ENCODE results near the gene KCTD21.
"Not testable (repeated sequence)": the region's sequence is repeated elsewhere in the genome, so short reads cannot be mapped to it uniquely, and the experiment has no call there.

The KCTD21 gene

DNA sequence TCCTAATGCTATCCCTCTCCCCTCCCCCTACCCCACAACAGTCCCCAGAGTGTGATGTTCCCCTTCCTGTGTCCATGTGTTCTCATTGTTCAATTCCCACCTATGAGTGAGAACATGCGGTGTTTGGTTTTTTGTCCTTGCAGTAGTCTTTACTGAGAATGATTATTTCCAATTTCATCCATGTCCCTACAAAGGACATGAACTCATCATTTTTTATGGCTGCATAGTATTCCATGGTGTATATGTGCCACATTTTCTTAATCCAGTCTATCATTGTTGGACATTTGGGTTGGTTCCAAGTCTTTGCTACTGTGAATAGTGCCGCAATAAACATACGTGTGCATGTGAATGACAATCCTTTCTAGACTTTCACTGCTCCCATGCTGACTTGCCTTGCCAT, 12.6 kb downstream of the KCTD21 start:
- DNase-seq (ENCODE audit: low read depth): not testable (repeated sequence)

DNA sequence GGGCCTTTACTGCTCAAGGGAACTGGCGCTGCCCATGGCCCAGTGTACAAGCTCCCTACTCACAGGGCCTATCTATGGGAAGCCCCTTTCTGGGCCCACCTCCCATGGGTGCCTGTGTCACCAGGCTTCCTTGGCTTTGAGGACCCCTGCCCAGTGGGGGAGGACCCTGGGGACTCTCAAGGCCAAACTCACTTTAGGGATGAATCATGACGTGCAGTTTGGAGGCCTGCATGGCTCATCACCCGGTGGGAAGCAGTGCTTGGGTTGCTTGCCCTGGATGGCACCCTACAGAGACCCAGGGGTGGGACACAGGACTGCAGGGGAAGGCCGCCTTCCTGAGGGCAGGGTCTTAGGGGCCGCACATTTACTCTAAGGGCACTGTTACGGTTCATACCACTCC, 16.5 kb downstream of the KCTD21 start:
- no peak for DNase-seq (ENCODE audit: low read depth)

- DNase-seq (ENCODE audit: low read depth): no peak
Observed at GRCh38 chr11:78170874-78171549, 17.4 kb downstream of the KCTD21 start.

GRCh38 chr11:78170413-78170812, 18.0 kb downstream of the KCTD21 start:
- no peak for DNase-seq (ENCODE audit: low read depth)

- no peak for DNase-seq (ENCODE audit: low read depth)
Observed at GRCh38 chr11:78168539-78169477, 19.6 kb downstream of the KCTD21 start.

GRCh38 chr11:78166855-78167469, 21.5 kb downstream of the KCTD21 start:
- no peak for DNase-seq (ENCODE audit: low read depth)

DNA sequence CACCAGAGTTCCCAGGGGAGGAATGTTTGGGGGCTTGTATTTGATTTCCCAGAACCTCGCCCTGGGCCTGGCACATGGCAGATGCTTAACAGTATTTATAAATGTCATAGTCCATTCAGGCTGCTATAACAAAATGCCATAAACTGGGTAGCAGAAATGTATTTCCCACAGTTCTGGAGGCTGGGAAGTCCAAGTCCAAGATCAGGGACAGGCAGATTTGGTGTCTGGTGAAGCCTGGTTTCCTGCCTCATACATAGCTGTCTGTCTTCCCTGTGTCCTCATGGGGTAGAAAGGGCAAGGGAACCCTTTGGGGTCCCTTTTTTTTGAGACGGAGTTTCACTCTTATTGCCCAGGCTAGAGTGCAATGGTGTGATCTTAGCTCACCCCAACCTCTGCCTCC, 24.0 kb downstream of the KCTD21 start:
- no peak for DNase-seq (ENCODE audit: low read depth)

GRCh38 chr11:78163828-78164227, 24.6 kb downstream of the KCTD21 start:
- no peak for DNase-seq (ENCODE audit: low read depth)

- DNase-seq (ENCODE audit: low read depth): no peak
Observed at GRCh38 chr11:78161962-78162371, 26.5 kb downstream of the KCTD21 start.

DNA sequence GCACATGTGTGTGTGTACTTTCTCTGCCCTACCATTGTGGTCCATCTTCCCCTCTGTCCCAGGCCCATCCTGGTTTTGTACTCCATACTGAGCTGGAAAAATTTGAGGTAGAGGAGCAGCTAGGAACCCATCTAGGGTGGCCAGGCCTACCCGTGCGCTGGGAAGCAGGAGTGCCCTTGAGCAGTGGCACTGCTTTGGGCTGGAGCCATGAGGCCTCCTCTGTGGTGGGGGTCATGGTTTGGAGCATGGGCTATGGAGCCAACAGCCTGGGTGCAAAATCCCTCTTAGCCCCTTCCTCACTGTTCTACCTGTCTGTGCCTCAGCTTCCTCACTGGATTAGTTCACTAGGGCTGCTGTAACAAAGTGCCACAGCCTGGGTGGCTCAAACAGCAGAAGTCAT, 27.1 kb downstream of the KCTD21 start:
- no peak for DNase-seq (ENCODE audit: low read depth)

DNA sequence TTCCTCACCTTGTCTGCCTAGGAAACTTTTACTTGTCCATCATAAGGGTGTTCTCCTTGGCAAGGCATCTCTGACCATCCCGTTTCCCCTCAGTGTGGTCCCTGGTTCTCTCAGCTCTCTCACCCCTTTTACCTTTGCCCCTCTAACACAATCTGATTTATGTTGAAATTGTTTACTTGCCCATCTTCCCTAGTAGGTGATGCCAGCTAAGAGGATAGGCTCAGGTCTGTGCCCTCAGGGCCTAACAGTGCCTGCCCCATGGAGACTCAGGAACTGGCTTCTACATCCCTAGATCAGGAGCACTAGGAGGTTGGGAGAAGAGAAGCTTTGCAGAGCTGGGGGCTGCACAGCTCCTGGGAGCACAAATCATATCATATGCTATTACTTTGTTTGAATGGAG, 27.9 kb downstream of the KCTD21 start:
- no peak for DNase-seq (ENCODE audit: low read depth)

GRCh38 chr11:78158987-78159652, 29.3 kb downstream of the KCTD21 start:
- DNase-seq (ENCODE audit: low read depth): no peak

GRCh38 chr11:78156127-78156844, 32.1 kb downstream of the KCTD21 start:
- DNase-seq (ENCODE audit: low read depth): no peak

- no peak for DNase-seq (ENCODE audit: low read depth)
Observed at GRCh38 chr11:78151804-78152203, 36.6 kb downstream of the KCTD21 start.

DNA sequence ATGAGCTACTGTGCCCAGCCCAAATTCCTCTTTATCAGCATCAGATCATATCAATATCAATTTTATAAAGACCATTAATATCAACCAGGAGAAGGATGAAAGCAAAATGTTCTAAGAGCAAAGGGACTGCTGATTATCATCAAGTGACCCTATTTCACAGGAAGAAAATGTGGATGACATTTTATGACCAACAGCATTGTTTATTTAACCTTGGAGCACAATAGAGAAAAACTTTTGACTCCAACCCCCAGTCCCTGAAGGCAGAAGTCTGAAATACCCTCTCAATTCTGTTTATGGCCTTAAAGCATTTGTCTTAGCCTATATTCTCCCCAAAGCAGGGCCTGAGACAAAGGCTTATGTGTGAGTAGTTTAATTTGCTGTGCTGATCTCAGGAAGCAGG, 37.7 kb downstream of the KCTD21 start:
- no peak for DNase-seq (ENCODE audit: low read depth)

DNA sequence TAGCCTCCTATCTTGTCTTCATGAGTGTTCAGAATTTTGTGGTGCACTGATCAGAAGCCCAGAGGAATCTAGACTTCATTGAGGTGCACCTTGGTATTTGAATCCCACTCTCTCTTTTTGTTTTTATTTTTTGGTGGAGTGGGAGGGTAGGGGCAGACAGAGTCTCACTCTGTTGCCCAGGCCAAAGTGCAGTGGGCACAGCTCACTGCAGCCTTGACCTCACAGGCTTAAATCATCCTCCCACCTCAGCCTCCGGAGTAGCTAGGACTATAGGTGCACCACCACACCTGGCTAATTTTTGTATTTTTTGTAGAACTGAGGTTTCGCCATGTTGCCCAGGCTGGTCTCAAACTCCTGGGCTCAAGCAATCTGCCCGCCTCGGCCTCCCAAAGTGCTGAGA, 38.1 kb downstream of the KCTD21 start:
- no peak for DNase-seq (ENCODE audit: low read depth)

GRCh38 chr11:78149646-78150045, 38.8 kb downstream of the KCTD21 start:
- no peak for DNase-seq (ENCODE audit: low read depth)

DNA sequence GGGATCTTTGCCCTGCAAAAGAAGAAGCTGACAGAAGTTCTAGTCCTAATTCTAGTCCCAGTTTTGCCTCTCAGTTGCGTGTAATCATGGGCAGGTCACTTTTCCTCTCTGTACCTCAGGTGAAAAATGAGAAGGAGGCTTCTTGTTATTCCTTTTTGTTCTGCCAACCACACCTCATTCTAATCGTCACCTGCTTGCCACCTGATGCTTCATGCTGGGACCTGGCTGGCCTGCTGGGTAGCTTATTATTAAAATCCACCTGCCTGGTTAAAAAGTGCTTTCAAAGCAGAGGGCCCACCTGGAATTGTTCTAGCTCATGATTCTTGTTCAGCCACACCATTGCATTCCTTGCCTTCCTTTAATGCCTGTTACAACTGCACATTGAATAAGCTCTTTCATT, 40.6 kb downstream of the KCTD21 start:
- DNase-seq (ENCODE audit: low read depth): no peak

DNA sequence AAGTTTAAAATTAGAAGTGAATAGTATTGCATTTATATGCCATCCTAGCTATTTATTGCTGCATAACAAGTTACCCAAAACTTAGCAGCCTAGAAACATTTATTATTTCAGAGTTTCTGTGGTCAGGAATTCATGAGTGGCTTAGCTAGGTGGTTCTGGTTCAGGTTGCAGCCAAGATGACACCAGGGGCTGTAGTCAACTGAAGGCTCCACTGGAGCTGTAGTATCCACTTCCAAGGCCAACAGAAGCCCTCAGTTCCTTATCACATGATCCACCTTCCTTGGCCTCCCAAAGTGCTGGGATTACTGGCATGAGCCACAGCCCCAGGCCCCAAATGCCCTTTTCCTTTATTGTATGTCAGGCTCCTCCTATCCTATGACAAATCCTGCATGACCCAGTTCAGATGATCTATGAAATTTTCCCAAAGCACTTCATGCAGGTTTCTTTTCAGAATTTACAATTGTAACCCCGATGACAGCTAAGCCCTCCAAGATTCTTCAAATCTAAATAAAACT, 42.9 kb downstream of the KCTD21 start:
- no peak for DNase-seq (ENCODE audit: low read depth)

DNA sequence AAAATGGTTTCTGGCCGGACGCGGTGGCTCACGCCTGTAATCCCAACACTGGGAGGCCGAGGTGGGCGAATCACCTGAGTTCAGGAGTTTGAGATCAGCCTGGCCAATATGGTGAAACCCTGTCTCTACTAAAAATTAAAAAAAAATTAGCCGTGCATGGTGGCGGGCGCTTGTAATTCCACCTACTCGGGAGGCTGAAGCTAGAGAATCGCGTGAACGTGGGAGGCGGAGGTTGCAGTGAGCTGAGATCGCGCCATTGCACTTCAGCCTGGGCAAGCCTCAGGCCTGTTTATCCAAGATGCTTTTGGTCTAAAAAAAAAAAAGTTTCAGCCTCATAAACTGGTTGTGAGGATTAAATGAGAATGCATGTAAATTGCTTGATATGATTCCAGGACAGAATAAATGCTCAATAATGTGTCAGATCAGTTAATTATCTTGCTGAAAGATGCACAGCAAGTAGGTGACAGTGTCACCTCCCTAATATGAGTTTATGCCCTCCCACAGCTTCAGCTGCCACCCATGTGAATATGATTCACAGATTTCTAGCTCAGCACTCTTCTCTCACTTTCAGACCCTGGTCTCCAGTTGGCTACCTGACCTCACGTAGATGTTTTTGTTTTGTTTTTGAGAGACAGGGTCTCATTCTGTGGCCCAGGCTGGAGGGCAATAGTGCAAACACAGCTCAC, 47.9 kb downstream of the KCTD21 start:
- DNase-seq (ENCODE audit: low read depth): no peak
